ENCODE measurements around the gene DNAI2.

DNA sequence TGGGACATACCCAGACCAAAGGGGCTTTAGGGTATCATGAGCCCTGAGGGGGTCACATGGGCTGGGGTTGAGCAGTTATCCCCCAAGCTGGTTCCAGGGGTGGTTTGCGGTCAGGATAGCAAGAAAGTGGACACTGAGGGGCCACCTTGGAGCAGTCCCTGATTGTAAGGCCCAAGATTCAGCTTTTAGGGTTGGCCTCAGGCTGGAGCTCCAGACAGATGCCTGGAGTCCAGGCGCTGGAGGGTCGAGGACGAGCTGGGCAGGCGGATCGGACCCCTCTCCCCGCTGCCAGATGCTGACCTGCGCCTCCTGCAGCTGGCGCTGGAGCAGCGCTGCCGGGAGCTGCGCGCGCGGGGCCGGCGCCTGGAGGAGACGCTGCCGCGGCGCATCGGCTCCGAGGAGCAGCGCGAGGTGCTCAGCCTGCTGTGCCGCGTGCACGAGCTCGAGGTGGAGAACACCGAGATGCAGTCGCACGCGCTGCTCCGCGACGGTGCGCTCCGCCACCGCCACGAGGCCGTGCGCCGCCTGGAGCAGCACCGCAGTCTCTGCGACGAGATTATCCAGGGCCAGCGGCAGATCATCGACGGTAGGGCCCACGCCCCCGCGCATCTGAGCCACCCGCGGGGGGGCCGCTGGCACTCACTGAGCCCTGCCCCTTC lies 77.6 kb downstream of the DNAI2 start:
- TF ChIP-seq CTCF (IDR thresholded peaks at IDR 0.05) (no peak), POLR2A (IDR thresholded peaks at IDR 0.05) (no peak)

Measured in testis (tissue), 2 donors.